Measurements from ENCODE around the gene URM1.

The URM1 gene

DNA sequence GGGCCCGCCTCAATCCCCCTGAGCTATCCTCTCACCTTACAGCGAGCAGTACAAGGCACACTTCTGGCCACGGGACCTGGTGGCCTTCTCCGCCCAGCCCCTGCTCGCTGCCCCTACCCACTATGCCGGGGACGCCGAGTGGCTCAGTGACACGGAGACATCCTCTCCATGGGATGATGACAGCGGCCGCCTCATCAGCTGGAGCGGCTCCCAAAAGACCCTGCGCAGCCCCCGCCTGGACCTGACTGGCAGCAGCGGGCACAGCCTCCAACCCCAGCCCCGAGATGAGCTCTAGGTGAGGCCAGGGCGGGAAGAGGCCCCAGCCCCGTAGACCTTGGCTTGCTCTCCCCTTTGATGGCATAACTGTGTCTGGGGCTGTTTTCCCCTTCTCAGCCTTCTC lies 64.4 kb downstream of the URM1 start:
- no peak for DNase-seq

DNA sequence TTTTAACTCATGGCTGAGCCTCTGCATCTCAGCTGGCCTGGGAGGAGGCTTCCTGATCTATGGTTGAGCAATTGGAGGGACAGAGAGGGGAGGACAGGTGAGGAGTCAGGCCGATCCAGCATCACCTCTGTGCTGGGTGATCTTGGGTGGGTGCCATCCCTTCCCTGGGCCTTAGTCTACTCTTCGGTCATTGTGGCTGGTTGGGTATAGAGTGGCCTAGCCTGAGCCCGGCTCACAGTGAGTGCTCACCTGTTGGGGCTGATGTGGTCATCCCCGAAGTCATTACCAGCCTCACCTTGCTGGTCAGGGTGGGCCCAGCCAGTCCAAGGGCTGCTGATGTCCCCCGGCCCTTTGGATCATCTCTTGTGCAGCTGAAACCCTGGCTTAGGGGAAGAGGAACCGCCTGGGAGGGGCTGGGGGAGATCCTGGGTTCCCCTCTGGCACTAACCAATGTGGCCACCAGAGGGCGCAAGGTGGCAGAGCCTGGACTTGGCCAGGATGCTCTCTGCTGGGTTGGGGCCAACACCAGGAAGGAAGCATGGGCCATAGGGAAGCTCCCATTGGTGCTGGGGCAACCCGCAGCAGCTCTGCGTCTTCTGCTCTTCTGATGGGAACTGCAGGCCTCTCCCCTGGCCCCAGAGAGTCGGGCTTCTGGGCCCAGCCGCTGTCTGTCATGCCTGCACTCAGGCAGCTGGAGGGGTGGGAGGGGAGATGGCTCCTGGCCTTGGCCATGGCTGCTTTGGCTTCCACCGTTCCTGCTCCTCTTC lies 67.4 kb downstream of the URM1 start:
- peak; percentile 81 for DNase-seq

DNA sequence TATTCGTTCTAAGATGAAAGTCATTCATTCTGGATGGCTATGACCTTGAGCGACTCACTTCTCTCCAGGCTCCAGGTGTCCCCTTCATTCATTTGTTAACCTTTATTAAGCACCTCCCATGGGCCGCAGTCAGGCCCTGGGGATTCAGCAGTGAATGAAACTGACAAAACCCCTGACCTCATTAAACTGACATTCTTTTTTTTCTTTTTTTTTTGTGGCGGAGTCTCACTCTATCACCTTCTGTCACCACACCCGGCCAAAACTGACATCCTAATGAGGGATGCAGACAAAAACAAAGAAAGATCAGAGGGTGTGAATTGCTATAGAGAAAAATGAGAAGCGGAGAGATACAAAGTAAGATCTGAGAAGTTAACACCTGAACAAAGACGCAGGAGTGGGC lies 68.1 kb downstream of the URM1 start:
- no peak for DNase-seq
